ENCODE measurements around the gene FBXO40.

- TF ChIP-seq, protein P1, sequence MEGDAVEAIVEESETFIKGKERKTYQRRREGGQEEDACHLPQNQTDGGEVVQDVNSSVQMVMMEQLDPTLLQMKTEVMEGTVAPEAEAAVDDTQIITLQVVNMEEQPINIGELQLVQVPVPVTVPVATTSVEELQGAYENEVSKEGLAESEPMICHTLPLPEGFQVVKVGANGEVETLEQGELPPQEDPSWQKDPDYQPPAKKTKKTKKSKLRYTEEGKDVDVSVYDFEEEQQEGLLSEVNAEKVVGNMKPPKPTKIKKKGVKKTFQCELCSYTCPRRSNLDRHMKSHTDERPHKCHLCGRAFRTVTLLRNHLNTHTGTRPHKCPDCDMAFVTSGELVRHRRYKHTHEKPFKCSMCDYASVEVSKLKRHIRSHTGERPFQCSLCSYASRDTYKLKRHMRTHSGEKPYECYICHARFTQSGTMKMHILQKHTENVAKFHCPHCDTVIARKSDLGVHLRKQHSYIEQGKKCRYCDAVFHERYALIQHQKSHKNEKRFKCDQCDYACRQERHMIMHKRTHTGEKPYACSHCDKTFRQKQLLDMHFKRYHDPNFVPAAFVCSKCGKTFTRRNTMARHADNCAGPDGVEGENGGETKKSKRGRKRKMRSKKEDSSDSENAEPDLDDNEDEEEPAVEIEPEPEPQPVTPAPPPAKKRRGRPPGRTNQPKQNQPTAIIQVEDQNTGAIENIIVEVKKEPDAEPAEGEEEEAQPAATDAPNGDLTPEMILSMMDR (IDR thresholded peaks at IDR 0.05) = no peak
- no peak for TF ChIP-seq POLR2A (IDR thresholded peaks at IDR 0.05)
Observed at GRCh38 chr3:121667333-121667732, 74.2 kb downstream of the FBXO40 start.
